ENCODE measurements around the gene PIGBOS1.
"Not testable (repeated sequence)": the region's sequence is repeated elsewhere in the genome, so short reads cannot be mapped to it uniquely, and the experiment has no call there.

The PIGBOS1 gene

DNA sequence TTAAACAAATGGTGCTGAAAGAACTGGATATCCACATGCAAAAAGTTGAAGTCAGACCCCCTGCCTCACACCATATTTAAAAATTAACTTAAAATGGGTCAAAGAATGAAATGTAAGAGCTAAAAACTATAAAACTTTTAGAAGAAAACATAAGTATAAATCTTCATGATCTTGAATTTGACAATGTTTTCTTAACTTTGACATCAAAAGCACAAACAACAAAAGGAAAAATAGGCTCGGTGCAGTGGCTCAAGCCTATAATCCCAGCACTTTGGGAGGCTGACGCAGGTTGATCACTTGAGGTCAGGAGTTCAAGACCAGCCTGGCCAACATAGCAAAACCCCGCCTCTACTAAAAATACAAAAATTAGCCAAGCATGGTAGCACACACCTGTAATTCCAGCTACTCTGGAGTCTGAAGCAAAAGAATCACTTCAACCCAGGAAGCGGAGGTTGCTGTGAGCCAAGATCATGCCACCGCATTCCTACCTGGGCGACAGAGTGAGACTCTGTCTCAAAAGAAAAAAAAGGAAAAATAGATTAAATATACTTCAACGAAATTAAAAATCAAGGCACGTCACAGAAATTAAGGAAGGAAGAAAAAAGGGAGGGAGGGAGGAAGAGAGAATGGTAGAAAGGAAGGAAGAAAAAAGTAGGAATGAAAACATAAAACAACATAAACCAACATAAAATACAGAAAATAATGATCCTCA is 30.8 kb downstream of the PIGBOS1 start:
- Histone ChIP-seq H3K27ac (ENCODE audit: insufficient read depth in 1 of 2, low read depth in 1 of 2, low read length in 2 of 2, poor library complexity in 1 of 2, severe bottlenecking in 2 of 2) (peak overlapping the region in 1 of 2 experiments; percentile 79), H3K9me3 (ENCODE audit: control extremely low read depth in 1 of 5, control insufficient read depth in 4 of 5, insufficient read depth in 2 of 5, low read depth in 1 of 5, low read length in 4 of 5) (no peaks in the 10 kb centered on the region), H3K4me3 (ENCODE audit: control insufficient read depth in 1 of 7, extremely low read depth in 1 of 7, insufficient read depth in 4 of 7, low read depth in 2 of 7, low read length in 6 of 7) (peak overlapping the region in 4 of 7 experiments; percentile 85 to 97 (median 90)), H3K27me3 (replicated peaks in 2 of 5; ENCODE audit: control insufficient read depth in 4 of 5, insufficient read depth in 5 of 5, low read length in 4 of 5) (no peaks in the 10 kb centered on the region), H3K4me1 (ENCODE audit: control extremely low read depth in 1 of 4, control insufficient read depth in 4 of 4, insufficient read depth in 4 of 4, low read length in 3 of 4) (peaks cover 11 to 46% (median 15%) of the 10 kb centered on the region in 4 experiments), H3K36me3 (ENCODE audit: control insufficient read depth in 4 of 4, insufficient read depth in 4 of 4, low read length in 3 of 4) (peaks cover 0 to 8% (median 1%) of the 10 kb centered on the region in 4 experiments)
- WGBS (ENCODE audit: insufficient coverage) = 100% methylated on average over 2 of the region's 8 CpGs
- CTCF ChIA-PET = interaction anchor here (0.6 to 2.2 kb wide), 3 partner anchors 69 to 227 kb away, joined by 3 to 6 read pairs (median 5); no protein-coding TSS in a partner anchor
- POLR2A ChIA-PET = interaction anchor here (1.1 kb wide), 1 partner anchor 41 kb away, joined by 5 read pairs; no protein-coding TSS in a partner anchor
- no peak for DNase-seq

DNA sequence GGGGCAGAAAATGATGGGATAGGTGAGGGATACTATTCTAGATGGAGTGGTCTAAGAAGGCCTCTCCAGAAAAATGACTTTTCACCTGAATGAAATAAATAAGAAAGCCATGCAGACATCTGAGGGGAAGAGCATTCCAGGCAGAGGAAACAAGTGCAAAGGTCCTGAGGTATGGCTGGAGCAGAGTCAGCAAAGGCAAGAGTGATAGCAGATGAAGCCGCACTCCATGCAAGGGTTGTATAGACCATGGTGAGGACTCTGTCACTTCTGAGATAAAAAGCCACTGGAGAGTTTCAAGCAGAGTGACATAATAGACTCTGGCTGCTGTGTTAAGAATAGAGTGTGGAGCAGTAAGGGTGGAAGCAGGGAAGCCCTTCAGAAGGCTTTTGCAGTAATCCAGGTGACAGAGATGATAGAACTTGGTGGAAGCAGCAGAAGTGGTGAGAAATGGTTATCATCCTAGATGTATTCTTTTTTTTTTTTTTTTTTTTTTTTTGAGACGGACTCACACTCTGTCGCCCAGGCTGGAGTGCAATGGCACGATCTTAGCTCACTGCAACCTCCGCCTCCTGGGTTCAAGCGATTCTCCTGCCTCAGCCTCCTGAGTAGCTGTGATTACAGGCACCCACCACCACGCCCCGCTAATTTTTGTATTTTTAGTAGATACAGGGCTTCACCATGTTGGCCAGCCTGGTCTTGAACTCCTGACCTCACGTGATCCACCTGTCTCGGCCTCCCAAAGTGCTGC is 32.3 kb downstream of the PIGBOS1 start:
- ChIA-PET CTCF (interaction anchor here (1.7 to 1.9 kb wide), 2 partner anchors 11 to 70 kb away, joined by 4 to 5 read pairs; no protein-coding TSS in a partner anchor), POLR2A (interaction anchor here (0.7 kb wide), 1 partner anchor 48 kb away, joined by 4 read pairs; no protein-coding TSS in a partner anchor)
- H3K27me3 ChIP-seq (replicated peaks in 2 of 5; ENCODE audit: control insufficient read depth in 4 of 5, insufficient read depth in 5 of 5, low read length in 4 of 5); H3K9me3 ChIP-seq (ENCODE audit: control extremely low read depth in 1 of 5, control insufficient read depth in 4 of 5, insufficient read depth in 2 of 5, low read depth in 1 of 5, low read length in 4 of 5); DNase-seq; H3K4me3 ChIP-seq (ENCODE audit: control insufficient read depth in 1 of 7, extremely low read depth in 1 of 7, insufficient read depth in 4 of 7, low read depth in 2 of 7, low read length in 6 of 7); H3K27ac ChIP-seq (ENCODE audit: insufficient read depth in 1 of 2, low read depth in 1 of 2, low read length in 2 of 2, poor library complexity in 1 of 2, severe bottlenecking in 2 of 2); H3K36me3 ChIP-seq (ENCODE audit: control insufficient read depth in 4 of 4, insufficient read depth in 4 of 4, low read length in 3 of 4): not testable (repeated sequence)
- 96% methylated on average over 9 of the region's 10 CpGs for whole genome bisulfite sequencing (ENCODE audit: insufficient coverage)
- H3K4me1 ChIP-seq (ENCODE audit: control extremely low read depth in 1 of 4, control insufficient read depth in 4 of 4, insufficient read depth in 4 of 4, low read length in 3 of 4) = peaks cover 23 to 62% (median 29%) of the 10 kb centered on the region in 4 experiments

DNA sequence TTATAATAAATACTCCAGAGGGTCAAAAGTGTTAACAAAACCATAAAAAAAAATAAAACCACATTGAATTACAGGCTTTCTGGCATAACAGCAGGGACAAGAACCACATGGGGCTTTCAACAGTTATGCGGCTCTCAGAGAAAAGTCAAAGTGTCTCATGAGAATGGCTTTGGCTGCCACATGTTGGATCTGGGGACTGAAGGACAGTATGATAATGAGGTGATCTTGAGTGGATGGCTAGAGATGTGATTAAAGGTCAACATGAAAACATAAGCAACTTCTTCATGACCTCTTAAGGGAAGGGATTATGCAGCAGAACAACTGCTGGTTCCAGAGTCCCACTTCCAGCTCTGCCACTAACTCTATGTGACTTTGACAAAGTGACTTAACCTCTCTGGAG is 34.5 kb downstream of the PIGBOS1 start:
- H3K36me3 ChIP-seq (ENCODE audit: control insufficient read depth in 4 of 4, insufficient read depth in 4 of 4, low read length in 3 of 4) = peaks cover 0 to 8% (median 1%) of the 10 kb centered on the region in 4 experiments
- peaks cover 30 to 71% (median 37%) of the 10 kb centered on the region in 4 experiments for H3K4me1 ChIP-seq (ENCODE audit: control extremely low read depth in 1 of 4, control insufficient read depth in 4 of 4, insufficient read depth in 4 of 4, low read length in 3 of 4)
- H3K27me3 ChIP-seq (replicated peaks in 2 of 5; ENCODE audit: control insufficient read depth in 4 of 5, insufficient read depth in 5 of 5, low read length in 4 of 5) = no peaks in the 10 kb centered on the region
- no peak for DNase-seq
- no peak overlapping the region for H3K27ac ChIP-seq (ENCODE audit: insufficient read depth in 1 of 2, low read depth in 1 of 2, low read length in 2 of 2, poor library complexity in 1 of 2, severe bottlenecking in 2 of 2)
- CTCF ChIA-PET = interaction anchor here (1.6 kb wide), 1 partner anchor 63 kb away, joined by 7 read pairs; no protein-coding TSS in a partner anchor
- POLR2A ChIA-PET = no interaction called here
- H3K4me3 ChIP-seq (ENCODE audit: control insufficient read depth in 1 of 7, extremely low read depth in 1 of 7, insufficient read depth in 4 of 7, low read depth in 2 of 7, low read length in 6 of 7) = no peak overlapping the region
- no peaks in the 10 kb centered on the region for H3K9me3 ChIP-seq (ENCODE audit: control extremely low read depth in 1 of 5, control insufficient read depth in 4 of 5, insufficient read depth in 2 of 5, low read depth in 1 of 5, low read length in 4 of 5)
- WGBS (ENCODE audit: insufficient coverage) = 100% methylated on average over 1 of the region's 1 CpG

DNA sequence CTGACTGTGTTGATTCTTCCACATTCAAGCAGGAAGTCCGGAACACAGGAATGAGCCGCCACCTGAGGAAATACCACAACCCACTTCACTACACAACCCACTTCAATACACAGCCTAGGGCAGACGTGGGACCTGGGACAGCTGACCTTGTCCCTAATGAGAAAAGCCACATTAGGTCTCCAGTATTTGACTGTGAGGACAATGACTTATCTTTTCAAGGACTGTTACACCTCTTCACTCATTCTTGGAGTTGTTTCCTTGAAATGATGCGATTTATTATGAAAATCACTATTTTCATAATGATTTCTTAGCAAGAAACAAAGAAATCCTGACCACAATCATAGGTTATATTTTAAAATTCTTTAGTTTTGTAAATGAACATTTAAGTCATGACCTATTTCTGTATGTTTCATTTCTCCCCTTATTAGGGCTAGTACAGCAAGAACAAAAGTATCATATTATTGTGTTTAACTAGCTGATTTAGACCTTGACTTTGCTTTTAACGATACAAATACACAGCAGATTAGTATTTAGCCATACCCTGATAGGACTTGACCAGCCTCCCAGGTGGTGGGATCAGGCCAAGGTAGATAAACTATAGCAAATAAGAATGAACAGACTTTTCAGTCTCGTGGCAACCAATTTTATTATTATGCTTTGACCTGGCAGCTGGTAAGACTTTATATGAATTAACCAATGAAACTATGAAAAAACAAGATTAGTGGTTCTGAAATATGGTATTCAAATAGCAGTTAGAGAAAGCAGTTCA is 35.4 kb downstream of the PIGBOS1 start:
- Histone ChIP-seq H3K27me3 (replicated peaks in 2 of 5; ENCODE audit: control insufficient read depth in 4 of 5, insufficient read depth in 5 of 5, low read length in 4 of 5) (no peaks in the 10 kb centered on the region), H3K4me3 (ENCODE audit: control insufficient read depth in 1 of 7, extremely low read depth in 1 of 7, insufficient read depth in 4 of 7, low read depth in 2 of 7, low read length in 6 of 7) (no peak overlapping the region), H3K27ac (ENCODE audit: insufficient read depth in 1 of 2, low read depth in 1 of 2, low read length in 2 of 2, poor library complexity in 1 of 2, severe bottlenecking in 2 of 2) (no peak overlapping the region), H3K36me3 (ENCODE audit: control insufficient read depth in 4 of 4, insufficient read depth in 4 of 4, low read length in 3 of 4) (peaks cover 0 to 8% (median 1%) of the 10 kb centered on the region in 4 experiments), H3K4me1 (ENCODE audit: control extremely low read depth in 1 of 4, control insufficient read depth in 4 of 4, insufficient read depth in 4 of 4, low read length in 3 of 4) (peaks cover 34 to 78% (median 38%) of the 10 kb centered on the region in 4 experiments), H3K9me3 (ENCODE audit: control extremely low read depth in 1 of 5, control insufficient read depth in 4 of 5, insufficient read depth in 2 of 5, low read depth in 1 of 5, low read length in 4 of 5) (no peaks in the 10 kb centered on the region)
- POLR2A ChIA-PET = interaction anchor here (0.6 kb wide), 1 partner anchor 81 kb away, joined by 3 read pairs; no protein-coding TSS in a partner anchor
- CTCF ChIA-PET = no interaction called here
- WGBS (ENCODE audit: insufficient coverage) = 96% methylated on average over 3 of the region's 6 CpGs
- DNase-seq = no peak

DNA sequence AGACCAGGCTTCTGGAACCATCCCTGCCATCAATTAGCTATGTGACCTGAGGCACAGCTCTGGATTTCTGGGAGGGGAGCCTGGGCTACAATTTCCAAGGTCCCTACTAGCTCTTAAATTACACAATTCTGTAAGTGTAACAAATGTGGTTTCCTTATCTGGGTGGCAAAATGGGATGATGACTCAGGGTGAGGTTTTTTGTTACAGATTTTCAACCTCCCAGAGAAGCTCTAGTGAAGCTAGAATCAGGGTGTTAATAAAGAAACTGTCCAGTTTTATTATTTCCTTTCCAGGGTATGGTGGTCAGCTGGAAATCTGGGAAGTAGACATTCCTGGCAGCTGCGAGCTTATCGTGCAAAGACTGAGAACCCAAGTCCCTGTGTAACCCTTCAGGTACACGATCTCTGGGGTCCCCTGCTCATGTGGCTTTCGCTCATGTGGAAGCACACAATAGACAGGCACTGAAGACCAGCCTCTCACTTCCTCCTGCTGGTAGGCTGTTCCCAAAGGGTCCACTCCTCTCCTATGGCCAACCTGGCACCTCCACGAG is 36.6 kb downstream of the PIGBOS1 start:
- Histone ChIP-seq H3K9me3 (ENCODE audit: control extremely low read depth in 1 of 5, control insufficient read depth in 4 of 5, insufficient read depth in 2 of 5, low read depth in 1 of 5, low read length in 4 of 5) (no peaks in the 10 kb centered on the region), H3K27ac (ENCODE audit: insufficient read depth in 1 of 2, low read depth in 1 of 2, low read length in 2 of 2, poor library complexity in 1 of 2, severe bottlenecking in 2 of 2) (peak overlapping the region in 1 of 2 experiments; percentile 18), H3K4me3 (ENCODE audit: control insufficient read depth in 1 of 7, extremely low read depth in 1 of 7, insufficient read depth in 4 of 7, low read depth in 2 of 7, low read length in 6 of 7) (peak overlapping the region in 3 of 7 experiments; percentile 16 to 61 (median 52)), H3K36me3 (ENCODE audit: control insufficient read depth in 4 of 4, insufficient read depth in 4 of 4, low read length in 3 of 4) (peaks cover 0 to 8% (median 1%) of the 10 kb centered on the region in 4 experiments), H3K4me1 (ENCODE audit: control extremely low read depth in 1 of 4, control insufficient read depth in 4 of 4, insufficient read depth in 4 of 4, low read length in 3 of 4) (peaks cover 40 to 80% (median 45%) of the 10 kb centered on the region in 4 experiments), H3K27me3 (replicated peaks in 2 of 5; ENCODE audit: control insufficient read depth in 4 of 5, insufficient read depth in 5 of 5, low read length in 4 of 5) (no peaks in the 10 kb centered on the region)
- ChIA-PET POLR2A (no interaction called here), CTCF (interaction anchor here (0.9 to 2.2 kb wide), 7 partner anchors 9 to 157 kb away, joined by 3 to 10 read pairs (median 3); no protein-coding TSS in a partner anchor)
- 40% methylated on average over 5 of the region's 5 CpGs for WGBS (ENCODE audit: insufficient coverage)
- DNase-seq = peak; percentile 70 to 90 (median 87)

DNA sequence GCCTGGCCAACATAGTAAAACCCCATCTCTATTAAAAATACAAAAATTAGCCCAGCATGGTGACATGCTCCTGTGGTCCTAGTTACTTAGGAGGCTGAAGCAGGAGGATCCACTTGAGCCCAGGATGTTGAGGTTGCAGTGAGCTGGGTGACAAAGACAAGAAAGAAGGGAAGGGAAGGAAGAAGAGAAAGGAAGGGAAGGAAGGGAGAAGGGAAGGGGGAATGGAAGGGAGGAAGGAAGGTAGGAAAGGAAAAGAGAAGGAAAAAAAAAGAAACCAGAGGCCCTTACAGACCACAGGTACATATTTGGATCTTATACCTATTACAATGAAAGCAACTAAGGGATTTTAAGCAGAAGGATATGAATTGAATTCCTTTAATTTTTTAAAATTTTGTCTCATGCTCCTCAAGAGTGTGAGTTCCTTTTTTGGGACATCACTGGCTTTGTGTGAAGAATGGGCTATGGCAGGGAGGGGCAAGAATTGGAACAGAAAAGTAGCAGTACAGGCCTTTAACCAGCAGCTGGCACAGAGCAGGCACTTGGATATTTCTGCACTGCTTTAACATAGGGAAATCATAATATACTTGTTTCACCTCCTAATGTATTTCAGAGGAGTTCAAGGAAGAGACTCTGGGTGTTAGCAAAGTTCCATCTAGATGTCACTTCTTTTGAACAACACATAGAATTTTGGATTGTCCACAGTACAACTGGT is 37.2 kb downstream of the PIGBOS1 start:
- Histone ChIP-seq H3K36me3 (ENCODE audit: control insufficient read depth in 4 of 4, insufficient read depth in 4 of 4, low read length in 3 of 4) (peaks cover 0 to 7% (median 1%) of the 10 kb centered on the region in 4 experiments), H3K27ac (ENCODE audit: insufficient read depth in 1 of 2, low read depth in 1 of 2, low read length in 2 of 2, poor library complexity in 1 of 2, severe bottlenecking in 2 of 2) (no peak overlapping the region), H3K4me3 (ENCODE audit: control insufficient read depth in 1 of 7, extremely low read depth in 1 of 7, insufficient read depth in 4 of 7, low read depth in 2 of 7, low read length in 6 of 7) (peak overlapping the region in 1 of 7 experiments; percentile 52), H3K9me3 (ENCODE audit: control extremely low read depth in 1 of 5, control insufficient read depth in 4 of 5, insufficient read depth in 2 of 5, low read depth in 1 of 5, low read length in 4 of 5) (no peaks in the 10 kb centered on the region), H3K27me3 (replicated peaks in 2 of 5; ENCODE audit: control insufficient read depth in 4 of 5, insufficient read depth in 5 of 5, low read length in 4 of 5) (no peaks in the 10 kb centered on the region), H3K4me1 (ENCODE audit: control extremely low read depth in 1 of 4, control insufficient read depth in 4 of 4, insufficient read depth in 4 of 4, low read length in 3 of 4) (peaks cover 45 to 87% (median 51%) of the 10 kb centered on the region in 4 experiments)
- CTCF ChIA-PET = interaction anchor here (0.9 to 2.2 kb wide), 6 partner anchors 10 to 158 kb away, joined by 3 to 10 read pairs (median 4); no protein-coding TSS in a partner anchor
- POLR2A ChIA-PET = no interaction called here
- peak in 2 of 3 donors; percentile 47 to 48 for DNase-seq
